Activated CD4-positive, alpha-beta T cell treated with anti-CD3 and anti-CD28 coated beads, Interleukin-10, Interleukin-2, amounts not matched to agents 100 ng/mL and 50 ng/mL, durations not matched to agents 16 hours and 8 hours (primary cell): ENCODE results near the gene DDN.

ENCODE experiments used
- DNase-seq: peaks from one replicate; pipeline ENCODE4 v3.0.0-alpha.2; 2020

Gene DDN

DNA sequence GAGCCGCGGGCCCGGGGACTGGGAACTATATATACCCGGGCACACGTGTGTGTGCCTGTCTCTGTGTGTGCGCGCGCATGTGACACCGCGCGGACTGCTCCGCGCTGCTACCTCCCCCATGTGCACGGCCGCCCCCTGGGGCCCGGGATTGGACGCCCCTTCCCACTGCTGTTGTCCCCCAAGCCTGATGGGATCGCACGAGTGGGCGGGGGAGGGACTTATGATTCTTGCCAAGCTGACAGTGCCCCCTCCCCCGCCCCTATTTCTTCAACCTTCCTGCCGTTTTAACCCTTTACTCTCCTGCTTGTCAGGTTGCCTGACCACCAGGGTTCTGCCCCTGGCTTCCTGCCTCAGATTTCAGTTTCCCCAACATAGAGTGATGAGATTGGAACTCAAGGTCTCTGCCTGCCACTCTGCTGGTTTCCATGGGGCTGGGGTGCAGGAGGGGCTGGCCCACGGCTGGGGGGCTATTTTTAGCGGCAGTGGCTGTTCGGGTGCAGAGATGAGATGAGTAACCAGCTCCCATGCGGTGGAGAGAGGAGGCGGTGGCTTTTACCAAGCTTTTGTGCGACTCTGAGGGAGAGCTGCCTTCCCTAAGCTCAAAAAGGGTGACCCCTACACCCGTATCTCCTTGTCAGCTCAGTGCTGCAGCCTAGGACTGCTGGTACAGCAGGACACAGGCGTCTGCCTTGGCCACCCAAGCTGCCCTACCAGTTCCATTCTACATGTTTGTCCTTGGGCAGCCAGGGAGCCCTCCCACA lies at the start of gene DDN:
Gene DDN, minus strand, starts transcription at position 5 of the 761 bp plus-strand sequence. CDS start 88 bp downstream, outside the sequence.
- DNase-seq, result peak; percentile 60

DNA sequence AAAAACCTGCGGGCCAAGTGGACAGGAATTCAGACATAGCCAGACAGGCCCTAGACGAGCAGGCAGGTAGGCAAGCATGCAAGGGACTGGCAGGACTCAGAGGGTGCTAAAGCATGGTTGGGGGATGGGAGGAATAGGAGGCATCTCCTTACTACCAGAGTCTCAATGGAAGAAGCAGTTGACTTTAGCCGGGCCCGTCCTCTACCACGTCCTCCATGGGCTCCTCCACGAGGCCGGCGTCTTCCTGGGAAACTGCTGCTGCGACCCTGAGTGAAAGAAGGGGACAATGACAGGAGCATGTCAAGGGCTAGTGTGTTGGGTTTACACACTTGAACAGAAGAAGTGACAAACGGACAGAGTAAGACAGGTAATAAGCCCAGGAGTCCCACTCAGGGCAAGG lies 49.8 kb upstream of the DDN start:
- DNase-seq, result no peak

DNA sequence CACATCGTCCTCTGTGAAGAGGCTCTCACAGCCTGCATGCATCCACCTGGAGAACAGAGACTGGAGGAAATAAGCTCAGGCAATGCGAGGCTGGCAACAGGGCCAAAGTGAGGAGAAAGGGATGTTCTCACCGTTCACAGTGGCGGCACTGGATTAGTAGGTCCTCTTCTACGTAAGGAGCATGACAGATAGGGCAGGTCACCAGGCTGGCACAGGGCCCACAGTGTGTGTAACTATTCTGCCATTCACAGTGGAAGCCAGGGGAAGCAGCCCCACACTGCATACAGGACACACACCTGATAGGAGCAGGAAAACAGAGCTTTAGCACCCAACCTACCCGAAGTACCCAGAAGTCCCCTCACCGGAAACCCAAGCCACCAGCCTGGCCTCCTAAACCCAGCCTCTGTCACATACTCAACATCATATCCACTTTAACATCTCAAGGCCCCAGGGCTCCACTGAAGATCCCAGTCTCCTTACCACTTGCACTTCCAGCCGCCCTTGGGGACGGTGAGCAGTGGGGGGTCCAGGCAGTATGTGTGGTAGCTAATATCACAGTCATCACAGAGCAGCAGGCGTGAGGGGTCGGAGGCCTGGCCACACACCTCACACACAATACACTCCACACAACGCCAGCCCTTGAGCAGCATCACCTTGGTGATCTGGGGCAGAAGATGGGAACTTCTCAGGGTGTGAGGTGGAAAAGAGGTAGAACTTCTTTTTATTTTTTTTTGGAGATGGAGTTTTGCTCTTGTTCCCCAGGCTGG lies 47.1 kb upstream of the DDN start:
- DNase-seq, result no peak

DNA sequence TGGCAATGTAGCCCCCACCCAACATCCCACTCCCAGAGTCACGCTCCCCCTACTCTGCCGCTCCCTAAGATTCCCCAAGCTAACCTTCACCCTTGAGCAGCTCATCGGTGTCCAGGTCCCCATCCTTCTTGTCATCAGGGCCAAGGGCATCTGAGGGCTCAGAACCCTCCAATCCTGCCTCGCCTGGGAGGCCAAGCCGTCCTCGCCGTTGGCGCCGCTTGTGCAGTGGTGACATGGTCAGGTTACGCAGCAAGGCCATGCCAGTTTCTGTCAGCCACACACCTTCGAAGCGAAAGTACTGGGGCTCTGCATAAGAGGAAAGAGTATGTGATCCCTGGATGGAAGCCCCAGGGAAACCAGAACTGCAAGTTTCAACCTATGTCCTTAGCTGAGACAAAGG lies 45.5 kb upstream of the DDN start:
- DNase-seq, result no peak

DNA sequence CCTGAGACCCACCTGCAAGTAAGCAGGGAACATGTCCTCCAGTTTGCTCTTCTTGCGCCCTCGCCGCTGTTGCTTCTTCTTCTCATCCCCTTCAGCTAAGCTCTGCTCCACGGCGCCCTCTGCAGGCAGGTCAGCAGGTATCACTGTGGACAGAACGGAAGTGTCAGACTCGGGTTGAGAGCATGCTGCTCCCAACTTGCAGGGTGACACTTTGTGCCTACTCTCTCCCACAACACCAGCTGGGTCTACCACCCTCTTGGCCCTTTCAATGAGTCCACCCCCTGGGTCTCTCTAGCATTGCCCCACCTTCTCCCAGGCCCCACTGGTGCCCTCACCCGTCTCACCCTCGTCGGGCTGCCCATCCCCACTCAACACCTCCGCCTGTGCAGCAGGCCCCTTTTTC lies 44.7 kb upstream of the DDN start:
- DNase-seq, result peak; percentile 82

DNA sequence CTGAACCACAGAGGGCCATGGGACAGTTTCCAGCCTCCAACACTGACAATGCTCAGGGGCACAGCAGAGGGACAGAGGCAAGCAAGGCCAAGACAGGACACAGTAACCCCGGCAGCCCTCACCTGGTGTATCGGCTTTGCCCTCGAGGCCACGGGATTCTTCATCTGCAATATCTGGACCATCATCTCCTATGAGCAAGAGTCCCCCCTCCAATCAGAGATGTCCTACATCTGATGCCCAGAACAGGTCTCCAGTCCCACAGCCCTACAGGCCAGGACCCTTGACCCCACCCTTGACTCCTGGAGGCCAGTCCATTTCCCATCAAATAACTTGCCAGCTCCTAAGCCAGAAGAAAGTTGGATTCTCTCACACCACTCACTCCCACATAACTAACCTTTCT lies 44.1 kb upstream of the DDN start:
- no peak for DNase-seq

DNA sequence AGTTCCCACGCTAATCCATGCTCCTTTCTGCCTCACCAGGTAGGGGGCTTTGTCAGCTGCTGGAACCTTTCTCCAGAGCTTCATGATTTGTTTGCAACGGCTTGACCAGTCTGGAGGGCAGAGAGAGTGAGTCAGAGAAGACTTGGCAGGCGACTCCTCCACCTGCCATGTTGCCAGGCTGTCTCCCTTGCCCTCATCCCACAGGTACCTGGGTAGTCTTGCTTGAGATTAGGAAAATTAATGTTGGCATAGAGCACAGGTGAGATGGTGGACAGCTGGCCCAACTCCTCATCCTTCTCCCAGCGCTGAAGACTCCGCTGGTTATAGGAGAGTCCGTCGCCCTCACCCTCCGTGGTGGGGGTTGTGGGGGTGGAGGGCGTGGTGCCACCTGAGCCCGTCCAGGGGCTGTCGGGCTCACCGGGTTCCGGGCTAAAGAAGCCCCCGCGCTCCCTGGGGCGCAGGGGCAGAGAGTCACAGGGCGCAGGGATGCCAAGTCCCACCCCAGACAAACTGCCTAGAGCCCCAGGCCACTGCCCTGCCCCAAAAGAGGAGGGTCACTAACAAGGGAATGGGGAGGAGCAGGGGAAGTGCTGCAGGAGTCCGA lies 42.8 kb upstream of the DDN start:
- no peak for DNase-seq

DNA sequence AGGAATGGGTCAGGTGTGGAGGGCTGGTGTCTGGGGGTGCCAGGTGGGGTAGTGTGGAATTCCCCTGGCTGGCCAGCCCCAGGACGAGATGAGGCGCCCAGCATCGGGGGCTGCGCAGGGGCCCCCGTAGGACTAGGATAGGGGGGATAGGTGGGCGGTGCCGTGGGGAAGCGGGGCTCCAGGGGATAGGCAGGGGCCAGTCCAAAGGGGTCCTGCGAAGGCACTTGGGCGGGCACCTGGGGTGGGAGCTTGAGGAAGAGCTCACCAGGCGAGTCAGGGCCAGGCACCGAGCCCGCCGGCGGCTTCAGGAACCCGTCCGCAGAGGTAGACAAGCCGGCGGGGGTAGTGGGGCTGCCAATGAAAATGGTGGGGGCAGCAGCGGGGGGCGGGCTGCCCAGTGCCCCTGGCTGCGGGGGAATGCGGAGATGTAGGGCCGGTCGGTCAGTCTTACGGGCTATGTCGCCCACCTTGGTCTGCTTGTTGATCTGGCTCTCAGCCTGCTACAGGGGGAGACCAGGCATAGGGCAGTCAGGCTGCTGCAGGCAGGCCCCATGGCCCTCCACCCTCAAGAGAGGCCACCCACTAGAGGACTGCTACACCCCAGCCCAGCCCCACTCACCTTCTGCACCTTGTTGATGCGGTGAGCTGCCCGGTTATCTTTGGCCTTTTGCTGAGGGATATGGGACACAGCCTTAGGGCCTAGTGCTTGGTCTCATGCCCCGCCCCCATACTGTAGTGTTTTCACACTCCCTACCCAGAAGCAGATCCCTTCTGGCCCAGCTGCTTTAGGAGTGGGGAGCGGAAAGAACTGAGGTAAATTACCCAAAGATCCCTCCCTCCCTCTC lies 42.1 kb upstream of the DDN start:
- DNase-seq, result no peak

DNA sequence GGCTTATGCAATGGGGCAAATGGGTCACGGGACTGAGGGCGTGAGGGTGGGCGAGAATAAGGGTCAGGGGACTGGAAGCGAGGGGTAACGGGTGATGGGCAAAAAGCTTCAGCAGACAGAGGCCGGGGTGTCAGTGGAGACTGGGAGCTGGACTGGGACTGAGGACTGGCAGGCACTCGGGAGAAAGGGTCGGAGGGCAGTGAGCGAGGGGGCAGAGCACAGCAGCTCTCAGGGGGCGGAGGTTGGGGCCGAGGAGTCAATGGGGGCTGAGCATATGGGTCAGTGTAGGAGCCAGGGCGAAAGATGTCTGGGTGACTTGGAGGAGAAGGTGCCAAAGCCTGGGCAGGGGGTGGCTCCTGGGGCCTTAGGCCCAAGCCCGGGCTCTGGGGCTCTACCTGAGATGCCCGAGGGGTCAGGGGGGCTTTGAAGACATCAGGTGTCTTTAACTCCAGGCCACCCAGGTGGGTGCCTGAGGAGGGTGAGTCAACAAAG lies 41.2 kb upstream of the DDN start:
- no peak for DNase-seq

DNA sequence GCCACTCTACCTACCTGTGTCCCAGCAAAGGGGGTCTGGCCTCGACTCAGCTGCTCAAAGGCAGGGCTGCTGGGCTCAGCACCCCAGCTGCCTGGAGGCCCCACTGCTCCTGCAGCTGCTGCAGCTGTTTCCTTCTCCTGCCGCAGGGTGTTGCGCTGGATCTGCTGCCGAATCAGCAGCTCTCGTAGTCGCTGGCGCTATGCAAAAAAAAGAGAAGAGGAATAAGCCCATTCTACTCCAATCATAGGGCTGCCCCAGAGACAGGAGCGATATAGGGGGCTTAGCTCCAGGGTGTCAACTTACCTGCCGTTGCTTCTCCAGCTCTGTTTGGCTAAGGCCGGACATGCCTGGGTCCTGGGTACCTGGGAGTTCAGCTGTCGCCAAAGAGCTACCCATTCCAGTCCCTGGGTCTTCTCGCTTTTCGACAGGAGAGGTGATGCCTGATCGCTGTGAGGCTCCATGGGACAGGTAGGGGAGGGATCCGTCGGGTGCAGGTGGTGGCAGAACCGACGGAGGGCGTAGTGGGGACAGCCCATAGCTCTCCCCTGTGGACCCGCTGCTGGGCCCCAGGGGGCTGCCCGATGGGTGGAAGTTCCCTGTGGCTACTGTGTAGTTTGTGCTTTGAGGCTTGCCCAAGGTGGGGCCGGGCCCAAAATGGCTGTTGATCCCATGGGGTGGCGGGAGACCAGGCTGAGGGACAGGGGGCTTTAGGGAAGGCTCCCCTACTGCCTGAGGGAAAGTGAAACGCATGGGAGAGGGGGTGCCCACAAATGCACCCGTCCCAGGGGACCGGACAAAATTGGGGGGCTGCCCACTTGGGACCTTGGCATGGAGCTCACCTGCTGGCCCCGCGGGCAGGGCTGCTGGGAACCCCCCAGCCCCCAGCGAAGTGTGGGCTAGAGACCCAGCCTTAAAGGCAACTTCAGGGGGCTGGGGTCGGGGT lies 40.5 kb upstream of the DDN start:
- no peak for DNase-seq

DNA sequence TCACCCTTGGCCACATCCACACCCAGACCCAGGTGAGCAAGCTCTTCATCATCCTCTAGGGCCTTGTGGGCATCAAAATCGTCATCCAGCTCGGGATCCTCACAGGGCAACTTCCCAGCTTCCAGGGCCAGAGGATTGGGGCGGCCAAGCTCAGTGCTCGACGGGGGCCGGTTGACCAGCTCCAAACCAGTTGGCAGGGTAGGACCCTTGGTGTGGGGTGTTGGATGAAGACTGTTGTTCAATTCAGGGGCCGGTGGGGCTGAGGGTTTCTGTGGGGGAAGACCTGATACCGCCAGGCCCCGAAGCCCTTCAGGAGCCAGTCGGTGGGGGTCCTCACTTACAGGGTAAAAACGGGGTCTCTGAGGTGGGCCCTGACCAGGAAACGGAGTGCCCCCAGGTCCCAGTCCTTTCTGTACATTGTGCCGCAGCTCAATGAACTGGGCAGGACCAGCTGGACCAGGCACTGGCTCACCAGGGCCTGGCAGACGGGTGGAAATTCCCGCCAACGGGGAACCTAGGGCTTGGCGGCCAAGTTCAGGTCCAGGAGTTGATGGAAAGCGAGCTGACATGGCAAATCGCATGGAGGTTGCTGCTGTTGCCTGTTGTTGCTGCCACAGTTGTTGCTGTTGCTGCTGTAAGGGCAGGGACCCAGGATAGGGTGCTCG lies 39.2 kb upstream of the DDN start:
- DNase-seq, result no peak

DNA sequence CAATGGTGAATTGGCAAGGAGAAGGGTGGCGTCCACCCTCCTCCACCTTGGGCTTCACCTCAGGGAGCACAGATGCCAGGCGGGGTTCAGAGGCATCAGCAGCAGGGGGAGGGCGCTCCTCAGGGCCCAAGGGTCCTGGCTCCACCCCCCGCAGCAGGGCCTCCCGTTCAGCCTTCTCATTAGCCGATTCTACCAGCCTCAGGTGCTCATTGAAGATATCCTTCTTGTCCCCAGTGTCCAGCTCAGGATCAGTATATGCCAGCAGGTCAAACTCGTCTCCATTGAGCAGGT lies 38.7 kb upstream of the DDN start:
- DNase-seq, result no peak

DNA sequence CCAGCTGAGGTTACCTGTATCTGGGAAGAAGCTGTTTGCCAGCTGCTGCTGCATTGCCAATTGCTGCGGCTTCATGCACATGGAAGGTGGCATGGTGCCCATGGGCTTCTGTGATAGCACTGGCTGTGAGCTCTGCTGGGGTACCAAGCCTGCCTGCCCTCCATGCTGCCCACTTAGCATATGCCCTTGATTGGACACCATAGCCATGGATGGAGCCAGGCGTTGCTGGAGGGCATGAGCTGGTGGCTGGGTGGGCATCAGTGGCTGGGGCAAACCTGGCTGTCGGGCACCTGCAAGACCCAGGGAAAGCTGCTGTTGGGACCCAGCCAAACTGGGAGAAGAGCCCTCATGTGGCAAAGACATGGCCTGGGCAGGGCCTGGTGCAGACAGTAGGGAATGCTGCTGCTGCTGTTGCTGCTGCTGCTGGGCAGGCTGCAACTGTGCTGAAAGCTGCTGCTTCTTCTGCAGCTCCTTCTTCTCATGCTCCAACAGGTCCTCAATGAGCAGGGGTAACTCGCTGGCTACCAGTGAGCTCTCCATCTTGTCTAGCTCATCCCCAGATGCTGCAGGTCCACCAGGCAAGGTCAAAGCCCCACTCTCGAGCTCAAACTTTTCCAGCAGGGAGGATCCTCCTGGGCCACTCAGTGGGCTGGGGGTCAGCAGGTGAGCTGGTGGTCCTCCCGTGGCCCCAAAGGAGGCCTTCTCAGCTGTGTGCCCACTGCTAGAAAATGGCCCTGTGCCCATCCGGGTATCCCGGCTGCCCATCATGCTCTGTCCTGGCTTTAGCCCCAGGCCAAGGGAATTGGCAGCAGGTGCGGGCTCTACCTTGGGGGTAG lies 38.2 kb upstream of the DDN start:
- DNase-seq, result no peak

DNA sequence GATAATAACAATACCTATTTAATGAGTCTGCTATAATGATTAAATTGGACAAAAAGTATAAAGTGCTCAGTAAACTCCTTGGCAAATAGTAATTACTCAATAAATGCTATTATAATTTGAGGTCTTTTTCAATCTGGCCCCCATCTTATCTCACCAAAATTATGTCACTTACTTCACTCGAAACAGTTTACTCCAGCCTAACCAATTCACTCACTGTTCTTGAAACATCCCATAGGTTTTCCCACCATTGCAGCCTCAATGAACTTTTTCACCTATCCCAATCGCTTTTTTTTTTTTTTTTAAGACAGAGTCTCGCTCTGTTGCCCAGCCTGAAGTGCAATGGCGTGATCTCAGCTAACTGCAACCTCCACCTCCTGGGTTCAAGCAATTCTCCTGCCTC lies 36.9 kb upstream of the DDN start:
- DNase-seq, result no peak

DNA sequence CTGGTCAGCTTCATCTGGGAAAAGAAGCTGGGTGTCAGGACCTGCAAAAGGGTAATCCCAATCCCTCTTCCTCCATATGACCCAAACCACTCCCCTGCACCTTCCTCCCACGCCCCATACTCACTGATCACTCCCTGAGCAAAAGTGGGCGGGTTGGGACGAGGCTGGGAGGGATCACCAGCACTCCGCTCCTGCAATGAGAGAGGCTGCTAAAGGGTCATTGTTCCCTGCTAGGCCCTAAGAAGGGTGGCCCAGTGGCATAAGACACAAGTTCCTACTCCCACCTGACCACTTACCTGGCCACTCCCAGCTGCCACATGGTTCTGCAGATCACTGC lies 35.1 kb upstream of the DDN start:
- no peak for DNase-seq

DNA sequence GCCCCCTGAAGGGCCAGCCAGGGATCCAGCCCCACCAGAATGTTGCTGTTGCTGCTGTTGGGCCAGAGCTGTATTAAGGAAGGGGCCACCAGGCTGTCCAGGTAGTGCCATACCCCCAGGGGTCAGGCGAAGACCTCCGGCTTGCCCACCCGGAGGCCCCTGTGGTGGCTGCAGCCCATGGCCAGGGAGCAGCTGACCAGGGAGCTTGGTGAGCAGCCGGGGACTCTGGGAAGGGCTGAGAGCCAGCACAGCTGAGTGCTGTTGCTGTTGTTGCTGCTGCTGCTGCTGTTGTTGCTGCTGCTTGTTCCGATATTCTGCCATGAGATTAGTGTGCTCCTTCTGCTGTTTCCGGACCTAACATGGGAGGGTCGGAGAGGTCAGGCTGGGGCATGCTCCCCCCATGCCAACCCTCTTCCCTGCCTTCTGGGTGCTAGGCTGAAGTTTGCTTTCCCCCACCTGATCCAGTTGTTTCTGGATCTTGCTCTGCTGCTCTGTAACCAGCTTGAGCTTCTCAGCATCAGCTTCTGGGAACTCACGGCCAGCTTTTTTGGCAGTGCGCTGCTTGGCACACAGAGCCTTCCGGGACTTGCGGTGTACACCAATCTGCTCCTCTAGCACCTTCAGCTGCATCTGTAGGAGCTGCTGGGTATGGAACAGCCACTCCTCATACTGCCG lies 34.6 kb upstream of the DDN start:
- no peak for DNase-seq

DNA sequence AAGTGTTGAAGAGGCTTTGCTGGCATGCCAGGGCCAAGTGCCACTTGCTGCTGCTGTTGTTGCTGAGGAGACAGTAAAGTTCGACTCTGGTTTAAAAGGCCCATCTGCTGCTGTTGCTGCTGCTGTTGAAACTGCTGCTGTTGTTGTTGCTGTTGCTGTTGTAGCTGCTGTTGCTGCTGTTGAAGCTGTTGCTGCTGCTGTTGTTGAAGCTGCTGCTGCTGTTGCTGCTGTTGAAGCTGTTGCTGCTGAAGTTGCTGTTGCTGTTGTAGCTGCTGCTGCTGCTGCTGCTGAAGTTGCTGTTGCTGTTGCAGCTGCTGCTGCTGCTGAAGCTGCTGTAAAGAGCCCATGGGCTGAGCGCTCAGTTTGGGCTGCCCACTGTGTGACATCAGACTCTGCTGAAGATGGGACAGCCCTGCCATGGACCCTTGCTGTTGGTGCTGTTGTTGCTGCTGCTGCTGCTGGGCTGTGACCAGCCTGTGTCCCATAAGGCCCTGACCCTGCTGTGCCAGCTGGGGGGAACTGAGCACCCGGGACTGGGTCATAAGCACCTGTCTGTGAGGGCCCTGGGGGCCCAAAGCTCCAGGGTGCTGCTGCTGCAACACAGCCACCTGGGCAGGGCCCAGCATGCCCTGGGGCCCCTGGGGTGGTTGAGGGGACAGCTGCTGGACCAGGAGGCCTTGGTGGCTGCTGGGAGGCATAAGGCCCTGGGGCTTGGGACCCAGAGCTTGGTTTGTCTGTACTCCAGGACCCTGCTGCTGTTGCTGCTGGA lies 33.7 kb upstream of the DDN start:
- no peak for DNase-seq

DNA sequence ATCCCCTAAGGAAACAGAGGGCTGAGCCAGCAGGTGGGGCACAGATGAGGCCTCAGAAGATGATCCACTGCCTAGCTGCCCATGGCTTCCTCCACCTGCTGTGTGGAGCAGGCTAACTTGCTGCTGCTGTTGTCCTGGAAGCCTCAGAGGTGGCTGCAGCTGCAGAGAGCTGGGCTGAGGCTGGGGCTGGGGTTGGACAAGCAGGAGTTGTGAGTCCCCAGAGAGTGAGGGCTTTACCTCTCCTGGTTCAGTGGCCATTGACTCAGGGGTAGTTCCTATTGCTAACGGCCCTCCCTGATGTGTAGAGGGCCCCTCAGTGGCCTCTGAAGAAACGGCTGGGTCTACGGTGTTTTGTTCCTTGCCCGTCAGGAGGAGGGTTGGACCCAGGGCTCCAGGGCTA lies 33.1 kb upstream of the DDN start:
- DNase-seq, result no peak

DNA sequence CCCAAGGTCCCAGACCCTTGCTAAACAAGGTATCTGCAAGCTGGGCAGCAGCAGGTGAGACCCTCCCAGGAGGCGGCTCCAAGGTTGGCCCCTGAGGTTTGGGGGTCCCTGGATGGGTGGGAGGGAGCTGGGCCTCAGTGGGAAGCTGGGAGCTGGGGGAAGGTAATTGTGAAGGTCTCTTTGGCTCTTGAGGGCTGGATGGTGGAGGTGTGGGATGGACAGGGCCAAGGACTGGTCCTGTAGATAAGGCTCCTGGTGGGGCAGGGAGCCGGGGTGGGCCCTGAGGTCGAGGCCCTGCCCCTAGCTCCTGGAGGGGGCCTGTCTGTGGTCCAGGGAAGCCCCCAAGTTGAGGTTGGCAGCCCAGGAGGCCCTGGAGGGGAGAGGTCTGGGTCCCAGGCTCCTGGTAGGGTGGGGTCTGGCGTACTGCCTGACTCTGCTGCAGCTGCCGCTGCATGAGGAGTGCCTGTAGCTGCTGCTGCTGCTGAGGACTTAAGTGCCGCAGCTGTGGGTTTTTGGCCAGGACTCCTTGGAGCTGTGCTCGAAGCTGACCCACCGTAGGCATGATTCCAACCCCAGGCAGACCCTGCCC lies 32.5 kb upstream of the DDN start:
- no peak for DNase-seq
